Measurements from ENCODE around the gene RHOBTB3.

Gene RHOBTB3

GRCh38 chr5:95817430-95817829 is 86.3 kb downstream of the RHOBTB3 start:
- no peak for ATAC-seq
- no peak for TF ChIP-seq ZC3H10 (CRISPR knock-in tag; IDR thresholded peaks at IDR 0.05)
- no peak for TF ChIP-seq PATZ1 (CRISPR knock-in tag; IDR thresholded peaks at IDR 0.05; ENCODE audit: borderline replicate concordance)
- no peak for TF ChIP-seq CSRNP3 (CRISPR knock-in tag; IDR thresholded peaks at IDR 0.05)
- no peak for TF ChIP-seq GLIS3 (CRISPR knock-in tag; IDR thresholded peaks at IDR 0.05)
- TF ChIP-seq ISL1 (CRISPR knock-in tag; IDR thresholded peaks at IDR 0.05) = no peak
- no peak for TF ChIP-seq ZNF70 (CRISPR knock-in tag; IDR thresholded peaks at IDR 0.05)
- TF ChIP-seq PPARA (CRISPR knock-in tag; IDR thresholded peaks at IDR 0.05; ENCODE audit: borderline replicate concordance) = no peak
- no peak for TF ChIP-seq CREB5 (CRISPR knock-in tag; IDR thresholded peaks at IDR 0.05; ENCODE audit: low read depth)
- no peak for TF ChIP-seq OSR1 (CRISPR knock-in tag; IDR thresholded peaks at IDR 0.05)
- TF ChIP-seq SNAI2 (CRISPR knock-in tag; IDR thresholded peaks at IDR 0.05) = no peak
- TF ChIP-seq TSHZ2 (CRISPR knock-in tag; IDR thresholded peaks at IDR 0.05) = no peak
- no peak for TF ChIP-seq ZNF8 (CRISPR knock-in tag; IDR thresholded peaks at IDR 0.05)
- no peak for TF ChIP-seq RARB (CRISPR knock-in tag; IDR thresholded peaks at IDR 0.05)
- no peak for TF ChIP-seq ZFP30 (CRISPR knock-in tag; IDR thresholded peaks at IDR 0.05)
- no peak for TF ChIP-seq POU6F1 (CRISPR knock-in tag; IDR thresholded peaks at IDR 0.05; ENCODE audit: borderline replicate concordance, low read depth)
- TF ChIP-seq BACH2 (CRISPR knock-in tag; IDR thresholded peaks at IDR 0.05; ENCODE audit: borderline replicate concordance) = no peak
- no peak for TF ChIP-seq CSDC2 (CRISPR knock-in tag; IDR thresholded peaks at IDR 0.05)

- TF ChIP-seq BACH2 (CRISPR knock-in tag; IDR thresholded peaks at IDR 0.05; ENCODE audit: borderline replicate concordance) (no peak), ARNTL (CRISPR knock-in tag; IDR thresholded peaks at IDR 0.05; ENCODE audit: borderline replicate concordance, low read depth) (no peak), CSRNP3 (CRISPR knock-in tag; IDR thresholded peaks at IDR 0.05) (no peak), ZNF8 (CRISPR knock-in tag; IDR thresholded peaks at IDR 0.05) (no peak), ZNF565 (CRISPR knock-in tag; conservative IDR thresholded peaks at IDR 0.05; ENCODE audit: low read depth) (no peak), OSR1 (CRISPR knock-in tag; IDR thresholded peaks at IDR 0.05) (no peak), ZFP30 (CRISPR knock-in tag; IDR thresholded peaks at IDR 0.05) (no peak), ESRRG (CRISPR knock-in tag; IDR thresholded peaks at IDR 0.05) (no peak), CSDC2 (CRISPR knock-in tag; IDR thresholded peaks at IDR 0.05) (no peak)
- ATAC-seq = no peak
Observed at GRCh38 chr5:95818181-95819147, 87.3 kb downstream of the RHOBTB3 start.

All from SK-N-SH treated with all-trans-retinoic acid at 6 μM for 48 hours (cell line).